NT2/D1 (cell line): ENCODE results near the gene GSG1L.

Source experiments
- DNase-seq: peaks from one replicate; pipeline ENCODE4 v3.0.0-alpha.2; 2011; ENCODE audit warnings: low read depth, low spot score
- H3K27me3 ChIP-seq: 2 replicates; pipeline ENCODE4 v1.6.0; 2011; ENCODE audit warnings: mild to moderate bottlenecking; ENCODE audit not compliant: insufficient read length, insufficient read depth
- H3K36me3 ChIP-seq: 2 replicates; pipeline ENCODE4 v1.6.1; 2011; ENCODE audit warnings: mild to moderate bottlenecking, low read length, mixed read lengths; ENCODE audit not compliant: insufficient read depth, insufficient read length
- H3K4me1 ChIP-seq: 2 replicates; pipeline ENCODE4 v1.5.1; 2011; ENCODE audit not compliant: insufficient read depth, insufficient read length
- H3K4me3 ChIP-seq: 2 replicates; pipeline ENCODE4 v1.5.1; 2011; ENCODE audit warnings: low read depth; ENCODE audit not compliant: insufficient read length
- H3K9ac ChIP-seq: 2 replicates; pipeline ENCODE4 v1.6.0; 2011; ENCODE audit warnings: low read depth; ENCODE audit not compliant: insufficient read length
- H3K9me3 ChIP-seq: 2 replicates; pipeline ENCODE4 v1.5.1; 2011; ENCODE audit warnings: mild to moderate bottlenecking, low read length; ENCODE audit not compliant: insufficient read depth
- SUZ12 ChIP-seq: IDR thresholded peaks from 2 replicates; pipeline ENCODE4 v1.6.1; 2011; ENCODE audit not compliant: insufficient read length, insufficient read depth; ENCODE audit errors: extremely low read depth
- YY1 ChIP-seq: IDR thresholded peaks from 2 replicates; pipeline ENCODE4 v1.6.1; 2011; ENCODE audit not compliant: insufficient read length, insufficient read depth
- ZNF274 ChIP-seq: IDR thresholded peaks from 2 replicates; pipeline ENCODE4 v1.6.1; 2011; ENCODE audit warnings: mild to moderate bottlenecking, low read depth, low read length

Gene GSG1L

GRCh38 chr16:28013392-28013791 is 50.1 kb downstream of the GSG1L start:
- TF ChIP-seq SUZ12, result no peak
- no peak for TF ChIP-seq YY1
- no peak for TF ChIP-seq ZNF274
- Histone ChIP-seq H3K9ac (no peak overlapping the region), H3K9me3 (no peaks in the 10 kb centered on the region), H3K36me3 (no peaks in the 10 kb centered on the region), H3K4me3 (no peak overlapping the region), H3K4me1 (peaks cover 4% of the 10 kb centered on the region), H3K27me3 (no peaks in the 10 kb centered on the region)
- no peak for DNase-seq

GRCh38 chr16:28011971-28012445 is 51.5 kb downstream of the GSG1L start:
- Histone ChIP-seq H3K4me3 (no peak overlapping the region), H3K9ac (no peak overlapping the region), H3K9me3 (no peaks in the 10 kb centered on the region), H3K27me3 (no peaks in the 10 kb centered on the region), H3K36me3 (no peaks in the 10 kb centered on the region), H3K4me1 (peaks cover 4% of the 10 kb centered on the region)
- no peak for DNase-seq
- TF ChIP-seq SUZ12, result no peak
- no peak for TF ChIP-seq ZNF274
- no peak for TF ChIP-seq YY1

- Histone ChIP-seq H3K36me3 (no peaks in the 10 kb centered on the region), H3K9me3 (no peaks in the 10 kb centered on the region), H3K4me1 (peaks cover 4% of the 10 kb centered on the region), H3K9ac (no peak overlapping the region), H3K27me3 (no peaks in the 10 kb centered on the region), H3K4me3 (no peak overlapping the region)
- TF ChIP-seq YY1 (no peak), ZNF274 (no peak), SUZ12 (no peak)
- no peak for DNase-seq
Measured at GRCh38 chr16:28011223-28011622, 52.3 kb downstream of the GSG1L start.

DNA sequence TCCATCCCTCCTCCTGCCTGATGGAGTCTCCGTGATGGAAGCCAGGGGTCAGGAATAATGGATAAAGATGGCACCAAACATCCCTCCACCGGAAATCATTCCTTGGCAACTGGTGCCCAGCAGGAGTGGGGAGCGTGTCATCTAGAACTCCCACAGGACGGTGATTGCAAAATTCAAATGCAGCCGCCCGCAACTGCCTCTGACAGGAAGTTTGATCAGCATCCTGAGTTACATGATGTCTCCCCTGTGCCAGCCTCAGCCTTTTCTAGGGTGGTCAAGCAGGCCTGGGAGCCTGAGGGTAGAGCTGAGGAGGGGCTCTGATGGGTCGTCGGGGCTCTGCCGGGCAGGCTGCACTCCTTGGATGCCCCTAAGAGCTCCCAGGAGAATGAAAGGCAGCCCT is 52.8 kb downstream of the GSG1L start:
- Histone ChIP-seq H3K27me3 (no peaks in the 10 kb centered on the region), H3K36me3 (no peaks in the 10 kb centered on the region), H3K9me3 (no peaks in the 10 kb centered on the region), H3K9ac (no peak overlapping the region), H3K4me1 (peaks cover 4% of the 10 kb centered on the region), H3K4me3 (no peak overlapping the region)
- DNase-seq, result no peak
- no peak for TF ChIP-seq YY1
- no peak for TF ChIP-seq SUZ12
- no peak for TF ChIP-seq ZNF274

GRCh38 chr16:28009586-28010373 is 53.7 kb downstream of the GSG1L start:
- no peak overlapping the region for H3K4me3 ChIP-seq
- H3K9ac ChIP-seq, result no peak overlapping the region
- H3K4me1 ChIP-seq, result peaks cover 4% of the 10 kb centered on the region
- TF ChIP-seq YY1 (no peak), SUZ12 (no peak), ZNF274 (no peak)
- no peak for DNase-seq
- no peaks in the 10 kb centered on the region for H3K9me3 ChIP-seq
- no peaks in the 10 kb centered on the region for H3K27me3 ChIP-seq
- no peaks in the 10 kb centered on the region for H3K36me3 ChIP-seq

DNA sequence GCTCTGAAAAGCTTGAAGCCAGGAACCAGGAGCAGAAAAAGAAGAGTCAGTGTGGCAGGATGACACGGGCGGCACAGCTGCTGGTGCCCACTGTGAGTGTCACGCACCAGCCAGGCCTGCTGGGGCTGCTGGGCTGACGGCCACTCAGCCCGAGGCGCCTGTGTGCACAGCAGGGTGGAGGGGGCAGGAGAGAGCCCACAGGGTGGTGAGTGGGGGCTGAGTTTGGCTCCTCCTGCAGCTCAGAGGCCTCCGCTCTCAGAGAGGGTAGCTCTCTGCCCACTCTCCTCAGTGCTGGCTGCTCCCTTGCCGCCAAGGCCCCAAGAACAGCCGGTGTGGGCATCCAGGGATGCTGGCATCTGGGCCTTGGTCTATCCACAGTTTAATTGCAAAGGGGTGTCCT is 59.6 kb downstream of the GSG1L start:
- H3K9me3 ChIP-seq, result no peaks in the 10 kb centered on the region
- DNase-seq, result no peak
- no peaks in the 10 kb centered on the region for H3K27me3 ChIP-seq
- peak overlapping the region; percentile 53 for H3K9ac ChIP-seq
- H3K4me1 ChIP-seq, result peaks cover 8% of the 10 kb centered on the region
- H3K4me3 ChIP-seq, result no peak overlapping the region
- H3K36me3 ChIP-seq, result no peaks in the 10 kb centered on the region
- TF ChIP-seq SUZ12, result no peak
- no peak for TF ChIP-seq YY1
- TF ChIP-seq ZNF274, result no peak

DNA sequence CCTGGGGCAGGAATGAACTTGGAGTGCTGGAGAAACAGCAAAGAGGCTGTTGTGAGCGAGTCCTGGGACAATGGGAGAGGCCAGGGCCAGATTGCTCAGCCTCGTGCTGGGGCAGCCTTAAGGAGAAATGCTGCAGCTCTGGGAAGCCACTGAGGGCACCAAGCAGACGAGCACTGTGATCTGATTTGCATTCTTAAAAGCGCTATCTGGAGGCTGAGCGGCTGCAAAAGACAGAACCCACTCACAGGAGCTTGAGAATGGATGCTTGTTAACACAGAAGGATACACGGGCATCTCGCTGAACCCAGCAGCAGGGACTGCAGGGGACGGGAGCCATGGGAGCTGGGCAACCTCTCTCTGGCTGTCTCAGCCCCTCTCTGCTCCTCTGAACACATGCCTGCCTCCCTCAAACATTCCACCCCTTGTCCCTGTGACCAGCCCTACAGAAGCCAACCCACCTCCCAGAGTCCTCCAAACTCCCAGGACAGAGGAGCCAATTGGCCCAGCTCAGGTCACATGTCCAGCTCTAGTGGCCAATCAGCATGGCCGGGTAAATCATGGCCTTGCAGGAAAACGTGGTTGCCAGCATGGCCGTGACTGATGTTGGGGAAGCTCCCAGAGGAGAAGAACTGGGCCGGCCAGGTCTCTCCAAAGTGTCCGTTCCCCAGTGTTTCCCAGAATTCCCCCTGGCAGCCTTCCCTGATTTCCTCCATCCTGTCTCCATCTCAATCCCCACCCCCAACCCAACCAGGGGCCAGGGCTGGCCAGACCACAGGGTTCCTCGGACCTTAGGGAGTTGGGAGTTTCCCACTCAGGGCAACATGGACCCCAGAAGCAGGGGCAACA is 60.3 kb downstream of the GSG1L start:
- TF ChIP-seq YY1 (no peak), ZNF274 (no peak), SUZ12 (no peak)
- Histone ChIP-seq H3K4me3 (no peak overlapping the region), H3K4me1 (peaks cover 8% of the 10 kb centered on the region), H3K36me3 (no peaks in the 10 kb centered on the region), H3K9me3 (no peaks in the 10 kb centered on the region), H3K9ac (no peak overlapping the region), H3K27me3 (no peaks in the 10 kb centered on the region)
- DNase-seq, result no peak
